HG02588 (cell line): Measurements from ENCODE around the gene POLR2E.
"Not testable (repeated sequence)": the region's sequence is repeated elsewhere in the genome, so short reads cannot be mapped to it uniquely, and the experiment has no call there.

ENCODE experiments used
- ATAC-seq: cut with Tn5 transposase; IDR thresholded peaks from one replicate; pipeline ENCODE4 v1.9.1; 2021; ENCODE audit warnings: mild to moderate bottlenecking, moderate library complexity; ENCODE audit not compliant: unreplicated experiment

The POLR2E gene

DNA sequence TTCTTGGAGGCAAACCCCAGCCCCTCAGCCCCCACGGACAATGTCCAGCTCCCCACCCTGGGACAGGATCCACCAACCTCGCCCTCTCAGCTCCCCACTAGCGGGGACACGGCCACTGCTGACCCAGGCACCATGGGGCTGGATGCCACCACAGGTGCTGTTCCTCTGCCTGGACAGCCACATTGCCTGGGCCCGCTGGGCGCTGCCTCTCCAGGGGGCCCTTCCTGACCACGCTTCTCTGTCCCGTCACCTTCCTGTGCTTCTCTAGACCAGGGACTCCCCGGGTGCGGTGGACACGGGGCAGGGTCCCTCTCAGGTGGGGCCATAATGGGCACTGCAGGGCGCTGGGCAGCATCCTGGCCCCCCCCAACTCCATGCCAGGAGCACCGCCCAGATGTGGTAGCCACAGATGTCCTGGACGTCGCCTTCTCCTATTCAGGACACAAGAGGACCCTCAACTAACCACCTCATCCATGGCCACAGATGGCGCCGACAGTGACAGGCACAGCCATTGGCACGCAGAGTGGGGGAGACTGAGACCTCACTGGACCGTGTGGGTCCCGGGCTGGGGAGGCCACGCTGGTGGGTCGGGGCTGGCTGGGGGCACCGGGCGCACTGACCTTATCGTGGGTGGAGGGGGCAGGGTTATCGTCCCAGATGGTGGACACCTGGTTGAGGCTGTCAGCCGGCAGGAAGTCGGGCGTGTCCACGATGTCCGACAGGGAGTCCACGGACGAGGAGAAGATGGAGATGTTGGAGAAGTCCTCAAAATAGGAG, 32.0 kb upstream of the POLR2E start:
- no peak for ATAC-seq

DNA sequence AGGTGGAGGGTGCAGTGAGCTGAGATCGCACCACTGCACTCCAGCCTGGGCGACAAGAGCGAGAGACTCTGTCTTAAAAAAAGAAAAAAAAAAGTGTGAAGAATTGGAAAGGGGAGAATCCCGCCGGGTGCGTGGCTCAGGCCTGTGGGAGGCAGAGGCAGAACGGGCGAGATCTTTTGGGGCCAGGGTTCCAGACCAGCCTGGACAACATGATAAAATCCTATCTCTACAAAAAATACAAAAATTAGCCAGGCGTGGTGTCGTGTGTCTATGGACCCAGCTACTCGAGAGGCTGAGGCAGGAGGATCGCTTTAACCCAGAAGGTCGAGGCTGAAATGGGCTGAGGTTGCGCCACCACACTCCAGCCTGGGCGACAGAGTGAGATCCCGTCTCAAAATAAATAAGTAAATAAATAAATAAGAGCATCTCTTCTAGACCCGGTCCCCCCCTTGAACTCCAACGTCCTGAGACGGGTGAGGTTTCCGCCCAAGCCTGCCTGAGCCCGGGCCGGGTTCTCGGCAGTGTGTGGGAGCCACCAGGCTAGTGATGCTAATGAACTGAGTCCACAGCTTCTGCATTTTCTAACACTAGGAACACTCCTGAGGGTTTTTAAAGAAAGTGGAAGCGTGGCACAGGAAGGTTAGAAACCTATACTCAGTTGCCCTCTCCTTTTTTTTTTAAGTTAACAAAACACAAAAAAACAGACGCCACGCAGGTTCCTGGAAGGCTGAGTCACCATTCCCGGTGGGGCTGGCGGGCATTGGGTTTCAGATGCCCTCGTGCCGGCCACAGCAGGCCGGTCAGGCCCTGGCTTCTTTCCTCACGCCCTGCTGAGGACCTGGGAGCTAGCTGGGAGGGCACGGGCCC, 30.7 kb upstream of the POLR2E start:
- ATAC-seq, result no peak

DNA sequence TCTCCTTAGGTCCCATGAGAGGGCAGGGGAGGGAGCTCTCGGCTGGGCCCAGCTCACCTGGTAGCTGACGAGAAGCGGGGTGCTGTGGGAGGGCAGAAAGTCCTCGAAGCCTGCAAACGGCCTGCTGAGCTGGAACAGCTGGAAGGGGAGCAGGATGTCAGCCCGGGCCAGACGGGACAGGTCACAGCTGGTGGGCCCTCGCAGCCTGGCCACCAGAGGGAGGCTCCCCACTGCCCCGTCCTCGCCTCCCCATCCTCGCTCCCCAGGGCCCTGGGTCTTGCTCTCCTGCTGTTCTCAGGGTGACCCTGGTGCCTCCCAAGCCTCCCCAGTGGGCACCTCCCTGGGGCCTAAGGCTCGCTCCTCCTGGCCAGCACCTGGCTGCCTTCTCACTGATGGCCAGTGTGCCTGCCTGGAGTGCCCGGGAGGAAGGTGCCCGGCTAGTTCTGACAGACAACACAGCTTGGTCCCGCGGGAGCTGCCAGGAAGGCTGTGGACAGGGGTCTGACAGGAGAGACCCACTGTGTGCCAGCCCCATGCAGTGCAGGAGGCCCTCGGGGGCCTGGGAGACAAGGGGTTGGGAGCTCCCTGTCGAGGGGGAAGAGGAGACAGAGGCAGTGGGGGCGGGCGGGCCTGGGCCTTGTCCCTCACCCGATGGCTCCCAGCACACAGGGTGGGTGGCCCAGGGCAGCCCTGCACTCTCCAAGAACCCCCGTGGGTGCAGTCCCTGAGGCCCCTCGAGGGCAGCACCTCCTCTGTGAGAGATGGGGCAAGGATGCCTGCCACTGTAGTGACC, 28.9 kb upstream of the POLR2E start:
- ATAC-seq, result no peak

DNA sequence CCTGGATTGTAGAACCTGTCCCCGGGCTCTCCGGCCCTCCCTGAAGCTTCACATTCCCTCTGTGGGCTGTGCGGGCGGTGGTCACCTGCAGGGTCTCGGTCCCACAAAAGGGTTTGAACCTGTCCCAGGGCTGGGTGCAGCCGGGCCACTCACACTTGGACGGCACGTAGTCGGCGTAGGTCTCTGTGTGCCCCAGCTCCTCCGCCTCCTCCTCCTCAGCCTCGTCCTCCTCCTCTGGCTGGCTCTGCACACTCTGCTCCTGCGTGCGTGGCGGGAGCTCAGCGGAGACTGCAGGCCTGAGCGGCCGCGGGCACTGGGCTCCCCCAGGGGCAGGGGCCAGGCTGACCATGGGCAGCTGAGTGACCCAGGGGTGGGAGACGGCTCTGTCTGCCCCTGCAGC, 28.2 kb upstream of the POLR2E start:
- no peak for ATAC-seq

DNA sequence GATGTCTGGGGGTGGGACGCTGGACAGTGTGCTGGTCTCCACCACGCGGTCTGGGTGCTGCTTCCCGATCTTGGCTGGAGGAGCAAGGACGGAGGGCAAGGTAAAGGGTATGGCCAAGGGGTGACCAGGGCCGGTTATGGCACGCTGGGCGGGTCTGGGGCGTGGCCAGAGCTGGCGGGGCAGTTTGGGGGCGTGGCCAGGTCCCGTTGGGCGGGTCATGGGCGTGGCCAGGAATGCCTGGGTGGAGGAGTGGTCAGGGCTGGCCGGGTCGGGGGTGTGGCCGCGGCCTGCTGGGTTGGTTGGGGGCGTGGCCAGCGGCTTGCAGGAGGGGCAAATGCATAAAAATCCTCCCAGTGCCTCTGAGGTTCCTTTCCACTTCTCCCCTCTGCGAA, 27.8 kb upstream of the POLR2E start:
- ATAC-seq, result no peak

DNA sequence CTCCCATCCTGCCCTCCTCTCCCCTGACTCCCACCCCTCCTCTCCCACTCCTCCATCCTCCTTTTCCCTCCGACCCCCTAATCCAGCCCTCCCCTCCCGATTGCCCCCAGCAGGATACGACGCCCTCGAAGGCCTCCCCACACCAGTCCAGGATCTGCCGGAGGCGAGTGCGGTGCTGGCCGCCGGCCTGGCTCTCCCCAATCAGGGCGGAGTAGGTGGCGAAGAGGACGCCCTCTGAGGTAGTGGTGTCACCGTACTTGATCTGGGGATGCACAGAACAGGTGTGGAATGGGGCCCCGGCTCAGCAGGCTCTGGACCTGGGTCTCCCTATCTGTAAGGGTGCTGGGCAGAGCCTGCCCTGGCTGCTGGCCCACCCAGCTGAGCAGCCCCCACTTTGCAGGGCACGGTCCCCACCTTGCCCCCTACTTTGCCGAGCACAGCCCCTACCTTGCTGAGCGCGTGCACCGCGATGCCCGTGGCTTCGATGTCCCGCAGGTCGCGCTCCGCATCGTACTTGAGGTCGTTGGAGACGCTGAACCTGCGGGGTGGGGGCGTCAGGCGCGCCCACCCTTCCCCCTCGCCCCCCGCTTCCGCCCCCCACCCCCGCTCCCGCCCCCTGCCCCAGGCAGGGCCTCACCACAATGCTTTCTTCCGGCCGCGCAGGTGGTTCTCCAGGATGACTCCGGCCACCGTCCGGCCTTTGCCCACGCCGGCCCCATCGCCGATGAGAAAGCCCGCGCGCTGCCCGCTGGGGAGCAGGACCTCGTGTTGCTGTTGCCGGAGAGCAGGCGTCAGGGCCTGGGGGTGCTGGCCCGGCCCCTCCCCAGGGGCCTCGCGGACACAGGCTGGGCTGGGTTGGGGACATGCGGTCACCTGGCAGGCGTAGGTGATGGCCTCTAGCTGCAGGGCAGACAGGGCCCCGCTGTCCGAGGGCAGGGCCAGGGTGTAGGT, 27.1 kb upstream of the POLR2E start:
- no peak for ATAC-seq

DNA sequence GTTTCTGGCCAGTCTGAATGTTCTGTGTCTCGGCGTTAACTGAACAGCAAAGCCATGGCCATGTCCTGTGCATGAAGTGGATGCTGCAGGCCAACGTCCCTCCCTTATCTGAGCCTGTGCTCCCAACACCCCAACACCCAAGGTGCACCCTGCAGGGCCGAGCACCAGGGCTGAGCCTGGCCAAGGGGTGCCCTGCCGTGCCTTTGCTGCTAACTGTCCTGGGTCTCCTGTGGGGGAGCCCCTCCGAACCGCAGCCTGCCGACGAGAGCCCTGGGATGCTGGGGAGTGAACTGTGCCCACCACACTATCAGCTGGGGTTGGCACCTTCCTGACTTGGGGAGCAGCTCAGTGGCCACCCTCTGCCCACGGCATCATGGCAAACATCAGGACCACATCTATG, 26.2 kb upstream of the POLR2E start:
- ATAC-seq, result no peak

DNA sequence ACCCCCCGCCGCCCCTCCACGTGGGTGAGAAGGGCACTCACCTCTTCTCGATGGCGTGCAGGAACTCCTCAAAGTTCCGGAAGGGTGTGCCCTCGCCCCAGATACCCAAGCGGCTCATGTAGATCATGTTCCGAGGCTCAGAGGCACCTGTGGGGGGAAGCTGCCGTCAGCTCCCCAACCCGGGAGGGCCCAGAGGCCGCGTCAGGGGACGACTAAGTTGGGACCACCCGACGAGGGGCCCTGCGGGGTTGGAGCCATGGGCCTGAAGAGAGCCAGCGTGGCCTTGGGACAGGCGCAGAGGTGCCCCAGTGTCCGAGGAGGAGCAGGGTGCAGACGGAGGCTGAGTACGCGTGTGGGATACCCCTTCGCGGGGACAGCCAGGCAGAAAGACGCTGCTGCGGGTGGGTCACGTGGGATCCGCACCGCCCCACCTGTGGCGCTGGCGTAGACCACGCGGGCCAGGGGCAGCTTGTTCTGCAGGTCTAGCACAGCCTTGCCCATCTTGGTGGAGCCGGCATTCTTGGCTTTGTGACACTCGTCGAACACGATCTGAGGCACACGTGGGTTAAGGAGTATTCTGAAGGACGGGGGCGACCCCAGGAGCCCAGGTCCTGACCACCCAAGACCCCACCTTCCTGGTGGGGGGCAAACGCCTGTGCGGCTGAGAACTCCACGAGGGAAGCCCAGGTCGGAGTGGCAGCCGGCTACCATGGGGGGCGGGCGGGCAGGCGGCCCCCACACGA, 24.5 kb upstream of the POLR2E start:
- no peak for ATAC-seq

DNA sequence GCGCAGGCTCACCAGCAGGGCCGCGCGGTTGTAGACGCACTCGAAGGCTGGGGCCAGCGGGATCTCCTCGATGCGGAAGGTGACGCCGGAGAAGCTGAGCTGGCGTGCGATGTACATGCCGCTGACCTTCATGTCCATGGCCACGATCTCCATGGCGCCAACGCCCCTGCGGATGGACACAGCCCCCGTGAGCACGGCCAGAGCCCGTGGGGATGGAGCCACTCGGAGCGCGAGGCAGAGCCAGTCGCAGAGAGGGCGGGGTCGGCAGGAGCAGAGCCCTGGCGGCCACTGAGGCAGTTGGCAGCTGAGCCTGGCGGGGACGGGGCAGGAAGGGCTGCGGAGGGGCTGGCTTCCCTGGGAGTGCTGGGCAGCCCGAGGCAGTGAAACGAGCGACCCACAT, 23.8 kb upstream of the POLR2E start:
- no peak for ATAC-seq

DNA sequence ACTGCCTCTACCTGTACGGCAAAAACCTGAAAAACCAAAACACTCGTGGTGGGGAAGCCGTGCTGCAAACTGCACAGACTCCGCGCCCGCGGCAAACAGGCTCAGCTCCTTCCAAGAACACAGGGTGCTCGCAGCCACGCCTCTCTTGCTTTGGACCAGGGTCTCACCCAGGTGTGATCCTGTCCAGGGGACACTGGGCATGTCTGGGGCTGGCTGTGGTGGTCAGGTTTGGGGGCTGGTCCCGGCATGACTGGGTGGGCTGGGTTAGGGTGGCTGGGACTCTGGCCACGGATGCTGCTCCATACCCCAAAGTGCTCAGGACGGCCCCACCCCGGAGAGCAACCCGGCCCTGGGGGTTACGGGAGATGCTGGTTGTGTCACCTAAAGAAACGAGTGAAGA, 22.5 kb upstream of the POLR2E start:
- ATAC-seq, result no peak

DNA sequence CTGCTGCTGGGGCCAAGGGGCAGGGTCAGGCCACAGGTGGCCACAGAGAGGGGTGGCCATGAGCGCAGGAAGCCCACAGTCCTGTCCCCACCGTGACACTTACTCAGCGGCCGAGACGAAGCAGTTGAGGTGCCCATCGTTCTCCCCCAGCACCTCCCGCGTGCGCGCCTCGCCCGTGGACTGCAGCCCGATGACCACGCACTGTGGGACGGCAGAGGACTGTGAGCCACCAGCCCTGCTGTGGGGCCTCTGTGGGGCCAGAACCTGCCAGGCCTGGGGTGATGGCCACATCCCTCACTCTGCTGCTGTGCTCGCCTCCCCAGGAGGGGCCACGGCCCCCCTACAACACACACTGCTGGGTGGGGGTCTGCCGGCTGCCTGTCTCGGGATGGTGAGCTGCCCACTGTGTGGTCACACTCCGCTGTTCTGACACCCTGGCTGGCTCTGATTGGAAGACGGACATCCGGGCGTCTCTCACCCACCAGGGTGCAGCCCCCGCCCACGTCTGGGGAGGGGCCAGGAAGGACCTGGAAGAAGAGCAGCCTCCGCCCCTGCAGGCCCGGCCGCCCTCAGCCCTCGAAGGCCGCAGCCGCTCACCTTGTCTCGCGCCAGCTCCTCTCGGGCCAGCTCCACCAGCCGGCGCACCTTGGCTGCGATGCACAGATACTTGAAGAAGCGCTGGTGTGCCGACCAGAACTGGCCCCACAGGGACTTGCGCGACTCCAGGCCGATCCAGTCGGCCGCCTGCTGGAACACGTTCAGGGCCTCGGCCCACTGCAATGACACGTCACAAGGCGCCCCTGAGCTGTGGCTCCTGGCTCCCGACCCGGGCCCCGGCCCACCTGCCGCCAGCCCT, 21.8 kb upstream of the POLR2E start:
- no peak for ATAC-seq

DNA sequence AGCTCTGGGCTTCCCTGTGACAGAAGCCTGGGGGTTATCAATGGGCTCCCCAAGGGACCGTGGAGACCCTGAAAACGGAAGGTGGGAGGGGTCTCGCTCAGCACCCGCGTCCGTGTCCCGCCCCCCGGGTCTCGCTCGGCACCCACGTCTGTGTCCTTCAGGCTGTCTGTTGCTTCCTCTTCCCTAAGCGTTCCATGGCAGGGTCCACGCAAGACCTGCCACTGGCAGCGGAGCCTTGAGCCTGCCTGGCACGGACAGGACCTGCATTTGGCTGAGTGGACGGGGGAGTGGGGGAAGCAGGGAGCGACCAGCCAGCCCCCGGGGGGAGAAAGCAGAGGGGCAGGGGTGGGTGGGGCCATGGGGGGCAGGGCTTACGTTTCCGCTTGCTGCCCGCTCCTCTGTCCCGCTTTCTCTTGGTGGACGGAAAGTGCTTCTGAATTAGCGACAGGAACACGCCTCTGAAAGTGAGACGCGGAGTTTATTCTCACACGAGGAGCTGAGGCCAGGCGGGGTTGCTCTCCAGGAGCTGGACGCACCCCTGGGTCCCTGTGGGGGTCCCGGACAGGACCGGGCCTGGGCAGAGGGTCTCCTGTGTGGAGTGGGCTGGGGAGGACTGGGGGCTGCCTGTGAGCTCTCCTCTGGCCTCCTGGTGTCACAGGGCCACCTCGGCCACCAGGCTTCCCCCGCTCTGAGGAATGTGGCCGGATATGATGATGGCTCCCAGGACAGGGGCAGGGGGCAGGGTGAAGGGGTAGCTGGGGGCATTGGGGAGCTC, 20.7 kb upstream of the POLR2E start:
- no peak for ATAC-seq

DNA sequence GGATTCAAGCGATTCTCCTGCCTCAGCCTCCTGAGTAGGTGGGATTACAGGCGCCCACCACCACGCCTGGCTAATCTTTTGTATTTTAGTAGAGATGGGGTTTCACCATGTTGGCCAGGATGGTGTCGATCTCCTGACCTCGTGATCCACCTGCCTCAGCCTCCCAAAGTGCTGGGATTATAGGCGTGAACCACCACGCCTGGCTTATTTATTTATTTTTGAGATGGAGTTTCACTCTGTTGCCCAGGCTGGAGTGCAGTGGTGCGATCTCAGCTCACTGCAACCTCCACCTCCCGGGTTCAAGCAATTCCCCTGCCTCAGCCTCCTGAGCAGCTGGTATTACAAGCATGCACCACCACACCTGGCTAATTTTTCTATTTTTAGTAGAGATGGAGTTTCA, 19.6 kb upstream of the POLR2E start:
- ATAC-seq, result not testable (repeated sequence)

DNA sequence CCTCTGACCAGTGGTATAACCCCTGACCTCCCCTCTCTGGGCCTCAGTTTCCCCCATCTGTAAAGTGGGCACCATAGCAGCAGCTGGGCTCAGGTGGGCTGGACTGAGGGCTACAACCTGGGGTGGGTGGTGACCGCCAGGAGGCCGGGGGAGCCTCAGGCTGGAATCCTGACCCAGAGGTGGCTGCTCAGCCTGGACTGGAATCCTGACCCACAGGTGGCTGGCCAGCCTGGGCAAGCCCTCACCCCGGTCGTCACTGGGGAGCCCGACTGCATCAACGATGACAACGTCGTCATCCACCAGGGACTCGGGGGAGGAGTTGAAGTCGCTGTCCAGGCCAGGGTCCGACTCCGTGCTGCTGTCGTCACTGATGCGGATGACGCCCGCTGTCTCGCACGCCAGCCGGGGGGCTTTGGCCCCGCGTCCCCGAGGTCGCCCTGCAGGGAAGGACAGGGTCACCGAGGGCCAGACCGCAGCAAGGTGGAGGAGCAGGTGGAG, 18.9 kb upstream of the POLR2E start:
- ATAC-seq, result no peak

DNA sequence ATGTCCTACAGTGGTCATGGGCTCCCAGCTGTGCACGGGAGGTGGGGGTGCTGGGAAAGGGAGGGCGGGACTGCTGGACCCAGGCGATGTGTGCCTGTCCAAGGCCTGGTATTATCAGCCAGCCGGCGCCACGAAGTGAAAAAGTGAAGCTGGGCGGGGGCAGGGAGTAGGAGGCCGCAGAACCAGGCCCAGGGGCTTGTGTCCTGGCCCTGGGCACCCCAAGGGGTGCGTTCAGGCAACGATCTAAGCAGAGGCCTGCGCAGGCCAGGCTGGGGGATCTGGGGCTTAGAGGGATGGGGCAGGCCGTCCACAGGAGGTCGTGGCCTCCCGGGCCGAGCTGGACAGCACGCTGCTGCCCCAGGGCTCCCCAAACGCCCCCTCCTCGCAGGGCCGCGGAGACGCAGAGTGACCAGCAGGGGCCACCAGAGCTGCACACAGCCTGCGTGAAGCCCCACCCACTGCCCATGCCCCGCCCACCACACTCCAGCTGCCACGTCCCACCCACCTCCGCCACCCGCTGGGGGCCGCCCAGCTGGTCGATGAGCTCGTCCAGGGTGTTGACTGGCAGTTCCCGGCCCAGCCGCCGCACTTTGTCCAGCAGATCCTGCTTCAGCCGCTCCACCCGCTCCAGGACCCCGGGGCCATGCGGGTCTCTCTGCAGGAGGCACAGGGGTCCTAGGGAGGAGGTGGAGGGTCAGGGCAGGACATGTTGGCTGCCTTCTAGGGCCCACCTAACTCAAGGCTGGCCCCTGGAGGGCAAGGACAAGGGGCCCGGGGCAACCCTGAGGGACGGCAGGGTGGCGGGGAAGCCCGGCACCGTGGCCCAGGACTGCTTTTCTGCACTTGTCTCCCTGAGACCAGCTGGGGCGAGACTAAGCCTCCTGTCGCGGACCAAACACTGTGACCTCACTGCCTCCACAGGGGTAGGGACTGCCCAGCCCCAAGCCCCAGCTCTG, 18.1 kb upstream of the POLR2E start:
- ATAC-seq, result no peak

DNA sequence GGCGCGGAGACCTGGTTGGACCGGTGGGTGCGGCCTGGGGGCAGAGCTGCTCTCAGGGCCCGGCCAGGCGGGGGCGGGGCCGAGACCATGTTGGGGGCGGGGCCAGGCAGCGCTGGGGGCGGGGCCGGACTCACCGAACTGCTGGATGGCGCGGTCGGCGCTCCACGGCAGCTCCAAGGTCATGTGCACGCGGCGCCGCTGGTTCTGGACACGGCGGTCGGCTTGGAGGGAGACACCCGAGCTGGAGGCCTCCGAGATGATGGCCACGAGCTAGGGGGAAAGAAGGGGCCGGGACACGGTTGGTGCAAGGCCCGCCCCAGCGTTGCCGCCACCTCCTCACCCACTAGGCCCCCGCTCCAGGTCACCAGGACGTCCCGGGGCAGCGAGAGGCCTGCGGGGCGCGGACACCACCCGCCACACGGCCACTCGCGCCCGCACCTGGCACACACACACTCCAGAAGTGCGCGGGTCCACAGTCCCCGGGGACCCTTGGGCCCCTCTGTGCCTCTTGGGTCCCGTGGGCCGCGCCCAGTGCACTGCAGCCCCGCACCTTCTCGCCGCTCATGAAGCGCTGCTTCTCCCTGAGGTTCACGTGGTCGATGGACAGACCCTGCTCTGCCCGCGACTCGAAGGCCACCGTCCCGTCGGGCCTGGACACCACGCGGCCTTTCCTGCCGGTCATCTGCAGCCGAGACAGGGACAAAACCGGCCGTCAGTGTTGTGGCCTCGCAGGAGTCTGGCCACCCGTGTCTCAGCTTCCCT, 17.3 kb upstream of the POLR2E start:
- ATAC-seq, result no peak
